Loucy (cell line): ENCODE results near the gene ADAM8.

Experiments
- H2AFZ ChIP-seq: fragments of 200-600 bp; sonication (generic); 2 replicates; pipeline ENCODE4 v1.6.0; 2016; ENCODE audit warnings: antibody characterized with exemption, mild to moderate bottlenecking, low read length, moderate library complexity
- H3F3A ChIP-seq: fragments of 200-600 bp; 2 replicates; pipeline ENCODE4 v1.6.0; 2016; ENCODE audit warnings: antibody characterized with exemption, low read depth, mild to moderate bottlenecking
- H3K27me3 ChIP-seq: fragments of 200-600 bp; sonication (generic); 2 replicates; pipeline ENCODE4 v1.6.1; 2014; ENCODE audit warnings: low read length, mild to moderate bottlenecking; ENCODE audit not compliant: insufficient read depth, poor library complexity, severe bottlenecking
- H3K36me3 ChIP-seq: fragments of 200-600 bp; sonication (generic); 2 replicates; pipeline ENCODE4 v1.6.1; 2016; ENCODE audit warnings: low read length; ENCODE audit not compliant: insufficient read depth
- H3K4me1 ChIP-seq: fragments of 200-600 bp; sonication (generic); 2 replicates; pipeline ENCODE4 v1.5.1; 2014; ENCODE audit warnings: low read length, mild to moderate bottlenecking; ENCODE audit not compliant: insufficient read depth, poor library complexity, severe bottlenecking
- H3K4me2 ChIP-seq: fragments of 200-600 bp; sonication (generic); 2 replicates; pipeline ENCODE4 v1.6.0; 2014; ENCODE audit warnings: antibody characterized with exemption, low read length, low read depth, mild to moderate bottlenecking; ENCODE audit not compliant: poor library complexity, severe bottlenecking
- H3K4me3 ChIP-seq: fragments of 200-600 bp; sonication (generic); 2 replicates; pipeline ENCODE4 v1.5.1; 2014; ENCODE audit warnings: low read length, mild to moderate bottlenecking, mixed read lengths; ENCODE audit not compliant: poor library complexity, severe bottlenecking
- H3K79me2 ChIP-seq: fragments of 200-600 bp; sonication (generic); 2 replicates; pipeline ENCODE4 v1.6.1; 2014; ENCODE audit warnings: low read length; ENCODE audit not compliant: insufficient read depth
- H3K9ac ChIP-seq: fragments of 200-600 bp; sonication (generic); 2 replicates; pipeline ENCODE4 v1.6.0; 2014; ENCODE audit warnings: mild to moderate bottlenecking, low read depth, low read length, moderate library complexity; ENCODE audit not compliant: poor library complexity, severe bottlenecking
- H3K9me2 ChIP-seq: fragments of 200-600 bp; sonication (generic); replicated peaks from 2 replicates; pipeline ENCODE4 v1.6.1; 2016; ENCODE audit warnings: low read depth, low read length, mixed read lengths
- H3K9me3 ChIP-seq: fragments of 200-600 bp; sonication (generic); 2 replicates; pipeline ENCODE4 v1.6.1; 2014; ENCODE audit warnings: mild to moderate bottlenecking, antibody characterized with exemption, low read length, low read depth; ENCODE audit not compliant: insufficient read depth
- H4K20me1 ChIP-seq: fragments of 200-600 bp; sonication (generic); 2 replicates; pipeline ENCODE4 v1.6.0; 2014; ENCODE audit warnings: antibody characterized with exemption, low read length, mild to moderate bottlenecking; ENCODE audit not compliant: insufficient read depth, poor library complexity, severe bottlenecking
- EZH2phosphoT487 ChIP-seq: fragments of 200-600 bp; IDR thresholded peaks from 2 replicates; pipeline ENCODE4 v1.6.1; 2018; ENCODE audit warnings: antibody characterized with exemption, mild to moderate bottlenecking, moderate library complexity, borderline replicate concordance
- TF ChIP-seq, protein P1 (sequence below): fragments of 200-600 bp; sonication (generic); conservative IDR thresholded peaks from 2 replicates; pipeline ENCODE4 v1.5.1; 2014; ENCODE audit warnings: mild to moderate bottlenecking, antibody characterized with exemption, low read length

ADAM8 gene

DNA sequence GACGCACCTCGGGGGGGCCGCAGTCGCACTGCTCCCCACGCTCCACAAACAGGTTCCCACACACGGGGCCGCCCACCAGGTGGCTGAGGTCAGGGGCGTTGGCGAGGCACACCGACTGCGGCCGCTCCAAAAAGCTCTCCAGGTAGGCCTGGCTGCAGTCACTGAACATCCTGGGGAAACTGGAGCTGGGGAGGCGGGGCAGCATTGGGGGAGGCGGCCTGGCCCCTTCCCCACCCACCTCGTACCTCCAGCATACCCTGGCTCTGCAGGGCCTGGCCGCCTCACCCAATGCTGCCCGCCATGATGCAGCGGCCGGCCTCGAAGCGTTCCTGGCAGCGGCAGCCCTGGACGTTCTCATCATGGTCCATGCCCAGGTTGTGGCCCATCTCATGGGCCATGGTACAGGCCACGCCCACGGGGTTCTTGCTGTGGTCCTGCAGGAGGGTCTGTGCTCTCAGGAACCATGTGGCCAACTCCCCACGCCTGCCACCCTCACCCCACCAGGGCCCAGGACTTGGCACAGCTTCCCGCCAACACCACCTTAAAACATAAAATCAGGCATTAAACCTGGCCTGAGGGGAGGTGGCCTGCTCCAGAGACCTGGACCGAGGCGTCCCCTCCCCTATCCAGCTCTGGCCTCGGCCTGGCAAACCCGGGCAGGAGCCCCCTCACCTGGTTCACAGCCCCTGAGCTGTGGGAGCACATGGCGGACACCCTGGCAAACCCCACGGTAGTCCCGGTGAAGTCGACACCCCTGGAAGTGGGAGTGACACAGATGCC lies 5.0 kb downstream of the ADAM8 start:
- TF ChIP-seq, protein P1, sequence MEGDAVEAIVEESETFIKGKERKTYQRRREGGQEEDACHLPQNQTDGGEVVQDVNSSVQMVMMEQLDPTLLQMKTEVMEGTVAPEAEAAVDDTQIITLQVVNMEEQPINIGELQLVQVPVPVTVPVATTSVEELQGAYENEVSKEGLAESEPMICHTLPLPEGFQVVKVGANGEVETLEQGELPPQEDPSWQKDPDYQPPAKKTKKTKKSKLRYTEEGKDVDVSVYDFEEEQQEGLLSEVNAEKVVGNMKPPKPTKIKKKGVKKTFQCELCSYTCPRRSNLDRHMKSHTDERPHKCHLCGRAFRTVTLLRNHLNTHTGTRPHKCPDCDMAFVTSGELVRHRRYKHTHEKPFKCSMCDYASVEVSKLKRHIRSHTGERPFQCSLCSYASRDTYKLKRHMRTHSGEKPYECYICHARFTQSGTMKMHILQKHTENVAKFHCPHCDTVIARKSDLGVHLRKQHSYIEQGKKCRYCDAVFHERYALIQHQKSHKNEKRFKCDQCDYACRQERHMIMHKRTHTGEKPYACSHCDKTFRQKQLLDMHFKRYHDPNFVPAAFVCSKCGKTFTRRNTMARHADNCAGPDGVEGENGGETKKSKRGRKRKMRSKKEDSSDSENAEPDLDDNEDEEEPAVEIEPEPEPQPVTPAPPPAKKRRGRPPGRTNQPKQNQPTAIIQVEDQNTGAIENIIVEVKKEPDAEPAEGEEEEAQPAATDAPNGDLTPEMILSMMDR, result no peak
- no peak for TF ChIP-seq EZH2phosphoT487
- no peaks in the 10 kb centered on the region for H3K9me3 ChIP-seq
- H3K36me3 ChIP-seq, result no peaks in the 10 kb centered on the region
- H3K9ac ChIP-seq, result no peak overlapping the region
- H3K4me2 ChIP-seq, result no peak overlapping the region
- no peaks in the 10 kb centered on the region for H3K79me2 ChIP-seq
- no peaks in the 10 kb centered on the region for H3K9me2 ChIP-seq
- peaks cover 17% of the 10 kb centered on the region for H3K4me1 ChIP-seq
- no peak overlapping the region for H3K4me3 ChIP-seq
- no peak overlapping the region for H2AFZ ChIP-seq
- no peaks in the 10 kb centered on the region for H4K20me1 ChIP-seq
- no peaks in the 10 kb centered on the region for H3F3A ChIP-seq
- no peaks in the 10 kb centered on the region for H3K27me3 ChIP-seq

DNA sequence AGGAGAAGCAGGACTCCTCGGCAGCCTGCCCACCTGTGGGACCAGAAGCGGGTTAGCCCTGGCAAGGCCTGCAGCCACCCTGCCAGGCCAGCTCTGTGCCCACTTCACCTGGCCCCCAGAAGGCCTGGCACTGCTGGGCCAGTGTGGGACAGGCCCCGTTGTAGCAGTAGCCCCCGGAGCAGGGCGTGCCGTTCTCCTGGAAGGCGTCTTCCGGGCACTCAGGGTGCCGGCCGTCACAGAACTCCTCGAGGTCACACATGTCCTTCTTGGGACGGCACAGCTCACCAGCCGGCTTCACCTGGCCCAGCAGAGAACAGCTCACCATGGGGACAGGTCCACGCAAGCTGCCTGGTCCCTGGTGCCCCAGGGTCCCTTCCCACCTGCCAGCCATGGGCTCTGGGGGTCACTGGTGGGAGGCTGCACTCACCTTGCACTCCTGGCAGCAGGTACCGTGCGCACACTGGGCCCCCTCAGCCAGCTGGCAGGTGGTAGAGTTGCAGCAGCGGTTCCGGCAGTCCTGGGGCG lies 5.8 kb downstream of the ADAM8 start:
- no peaks in the 10 kb centered on the region for H3K9me3 ChIP-seq
- H3F3A ChIP-seq, result no peaks in the 10 kb centered on the region
- peaks cover 14% of the 10 kb centered on the region for H3K4me1 ChIP-seq
- H2AFZ ChIP-seq, result no peak overlapping the region
- no peaks in the 10 kb centered on the region for H3K79me2 ChIP-seq
- no peaks in the 10 kb centered on the region for H3K36me3 ChIP-seq
- TF ChIP-seq, protein P1, result no peak
- no peak for TF ChIP-seq EZH2phosphoT487
- no peaks in the 10 kb centered on the region for H3K27me3 ChIP-seq
- no peak overlapping the region for H3K4me3 ChIP-seq
- H3K9ac ChIP-seq, result no peak overlapping the region
- H3K9me2 ChIP-seq, result no peaks in the 10 kb centered on the region
- H4K20me1 ChIP-seq, result no peaks in the 10 kb centered on the region
- H3K4me2 ChIP-seq, result no peak overlapping the region

- Histone ChIP-seq H2AFZ (no peak overlapping the region), H3K36me3 (no peaks in the 10 kb centered on the region), H3K9me2 (no peaks in the 10 kb centered on the region), H3K9ac (no peak overlapping the region), H4K20me1 (no peaks in the 10 kb centered on the region), H3K79me2 (no peaks in the 10 kb centered on the region), H3K4me3 (no peak overlapping the region), H3K9me3 (no peaks in the 10 kb centered on the region), H3K4me1 (peaks cover 8% of the 10 kb centered on the region), H3K27me3 (no peaks in the 10 kb centered on the region), H3K4me2 (no peak overlapping the region), H3F3A (no peaks in the 10 kb centered on the region)
- TF ChIP-seq EZH2phosphoT487, result no peak
- TF ChIP-seq, protein P1, result no peak
Measured at GRCh38 chr10:133270204-133270603, 6.5 kb downstream of the ADAM8 start.
